ENCODE results near the gene CCR5AS.

Gene CCR5AS

DNA sequence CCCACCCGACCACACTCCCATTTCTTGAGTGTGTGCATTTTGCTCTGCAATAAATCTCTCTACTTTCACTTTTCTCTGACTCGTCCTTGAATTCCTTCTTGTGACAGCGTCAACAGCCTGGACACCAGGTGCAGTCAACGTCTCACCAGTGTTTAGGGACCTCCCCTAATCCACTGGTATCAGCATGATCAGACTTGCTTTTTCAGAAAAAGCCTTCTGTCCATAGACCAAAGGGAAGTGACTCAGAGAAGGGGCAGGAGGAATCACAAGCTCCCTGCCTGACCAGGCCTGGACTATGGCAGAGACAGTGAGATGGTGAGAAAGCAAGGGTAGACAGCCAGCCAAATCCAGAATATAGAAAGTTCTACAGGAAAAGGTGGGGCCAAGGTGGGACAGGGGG is 20.7 kb downstream of the CCR5AS start:
- no peak overlapping the region for H3K27ac Mint-ChIP-seq
- H3K4me1 Mint-ChIP-seq (ENCODE audit: low read depth) = peaks cover 5% of the 10 kb centered on the region
- no peak overlapping the region for H3K4me3 Mint-ChIP-seq (ENCODE audit: low read depth)
- H3K36me3 Mint-ChIP-seq (ENCODE audit: insufficient read depth) = no peaks in the 10 kb centered on the region
- TF ChIP-seq, protein P1, sequence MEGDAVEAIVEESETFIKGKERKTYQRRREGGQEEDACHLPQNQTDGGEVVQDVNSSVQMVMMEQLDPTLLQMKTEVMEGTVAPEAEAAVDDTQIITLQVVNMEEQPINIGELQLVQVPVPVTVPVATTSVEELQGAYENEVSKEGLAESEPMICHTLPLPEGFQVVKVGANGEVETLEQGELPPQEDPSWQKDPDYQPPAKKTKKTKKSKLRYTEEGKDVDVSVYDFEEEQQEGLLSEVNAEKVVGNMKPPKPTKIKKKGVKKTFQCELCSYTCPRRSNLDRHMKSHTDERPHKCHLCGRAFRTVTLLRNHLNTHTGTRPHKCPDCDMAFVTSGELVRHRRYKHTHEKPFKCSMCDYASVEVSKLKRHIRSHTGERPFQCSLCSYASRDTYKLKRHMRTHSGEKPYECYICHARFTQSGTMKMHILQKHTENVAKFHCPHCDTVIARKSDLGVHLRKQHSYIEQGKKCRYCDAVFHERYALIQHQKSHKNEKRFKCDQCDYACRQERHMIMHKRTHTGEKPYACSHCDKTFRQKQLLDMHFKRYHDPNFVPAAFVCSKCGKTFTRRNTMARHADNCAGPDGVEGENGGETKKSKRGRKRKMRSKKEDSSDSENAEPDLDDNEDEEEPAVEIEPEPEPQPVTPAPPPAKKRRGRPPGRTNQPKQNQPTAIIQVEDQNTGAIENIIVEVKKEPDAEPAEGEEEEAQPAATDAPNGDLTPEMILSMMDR (IDR thresholded peaks at IDR 0.05; ENCODE audit: unreplicated experiment) = no peak
- peaks cover 4% of the 10 kb centered on the region for H3K27me3 Mint-ChIP-seq
- no peak for DNase-seq (ENCODE audit: low spot score, unreplicated experiment)
- no peaks in the 10 kb centered on the region for H3K9me3 Mint-ChIP-seq (ENCODE audit: low read depth)

DNA sequence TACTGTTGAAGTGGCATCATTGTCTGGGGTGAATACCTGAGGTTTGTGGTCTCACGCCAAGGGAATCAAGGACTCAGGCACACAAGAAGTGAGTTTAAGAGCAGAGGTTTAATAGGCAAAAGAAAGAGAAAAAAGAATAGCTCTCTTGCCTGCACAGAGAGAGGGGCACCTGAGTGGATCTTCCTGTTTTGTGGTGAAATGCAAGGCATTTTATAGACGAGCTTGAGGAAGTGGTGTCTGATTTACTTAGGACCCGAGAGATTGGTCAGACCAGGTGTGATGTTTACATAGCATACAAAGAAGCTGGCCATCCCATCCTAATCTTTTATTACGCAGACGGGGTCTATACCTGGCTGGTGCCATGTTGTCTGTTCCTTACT is 22.9 kb downstream of the CCR5AS start:
- no peaks in the 10 kb centered on the region for H3K9me3 Mint-ChIP-seq (ENCODE audit: low read depth)

DNA sequence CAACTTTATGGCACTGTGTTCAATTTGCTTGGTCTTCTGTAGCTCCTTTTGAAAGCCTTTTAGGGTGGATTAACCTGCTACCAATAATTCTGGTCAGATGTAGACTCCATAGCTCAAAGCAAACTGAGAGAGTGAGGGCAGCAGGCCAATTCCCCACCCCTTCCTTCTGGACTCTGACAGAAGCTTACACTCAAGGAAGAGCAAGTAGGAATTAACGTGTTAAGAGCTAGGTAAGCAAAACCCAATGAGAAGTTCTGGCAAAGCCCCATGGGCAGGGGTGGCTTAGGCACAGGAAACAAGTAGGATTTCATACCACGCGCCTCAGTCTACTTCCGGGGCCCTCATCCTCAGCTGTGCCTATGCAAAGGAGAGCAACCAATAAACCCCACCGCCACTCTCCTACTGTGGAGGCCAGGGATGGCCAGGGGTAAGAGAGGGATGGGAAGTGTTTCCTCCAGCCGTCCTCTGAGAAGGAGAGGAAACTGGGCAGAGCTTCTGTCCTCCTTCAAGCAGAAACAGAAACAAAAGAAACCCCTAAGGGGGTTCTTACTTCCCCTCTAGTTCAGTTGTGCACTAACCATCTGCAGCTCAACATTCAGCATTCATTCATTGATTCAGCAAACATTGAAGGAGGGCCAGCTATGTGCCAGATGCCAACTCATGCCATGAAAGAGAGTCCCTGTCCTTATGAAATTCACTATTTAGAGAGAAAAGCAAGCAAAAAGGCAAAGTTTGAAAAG is 23.5 kb downstream of the CCR5AS start:
- Mint-ChIP-seq H3K9me3 (ENCODE audit: low read depth) (no peaks in the 10 kb centered on the region), H3K4me1 (ENCODE audit: low read depth) (peaks cover 5% of the 10 kb centered on the region), H3K27me3 (peaks cover 6% of the 10 kb centered on the region), H3K36me3 (ENCODE audit: insufficient read depth) (no peaks in the 10 kb centered on the region), H3K27ac (no peak overlapping the region), H3K4me3 (ENCODE audit: low read depth) (no peak overlapping the region)
- no peak for DNase-seq (ENCODE audit: low spot score, unreplicated experiment)
- TF ChIP-seq, protein P1 (IDR thresholded peaks at IDR 0.05; ENCODE audit: unreplicated experiment) = no peak

More for the DNA sequence above, 22.9 kb downstream of the CCR5AS start:
- Mint-ChIP-seq H3K27ac (no peak overlapping the region), H3K4me3 (ENCODE audit: low read depth) (no peak overlapping the region), H3K36me3 (ENCODE audit: insufficient read depth) (no peaks in the 10 kb centered on the region), H3K27me3 (peaks cover 6% of the 10 kb centered on the region), H3K4me1 (ENCODE audit: low read depth) (peaks cover 5% of the 10 kb centered on the region)
- no peak for DNase-seq (ENCODE audit: low spot score, unreplicated experiment)
- TF ChIP-seq, protein P1 (IDR thresholded peaks at IDR 0.05; ENCODE audit: unreplicated experiment) = no peak

DNA sequence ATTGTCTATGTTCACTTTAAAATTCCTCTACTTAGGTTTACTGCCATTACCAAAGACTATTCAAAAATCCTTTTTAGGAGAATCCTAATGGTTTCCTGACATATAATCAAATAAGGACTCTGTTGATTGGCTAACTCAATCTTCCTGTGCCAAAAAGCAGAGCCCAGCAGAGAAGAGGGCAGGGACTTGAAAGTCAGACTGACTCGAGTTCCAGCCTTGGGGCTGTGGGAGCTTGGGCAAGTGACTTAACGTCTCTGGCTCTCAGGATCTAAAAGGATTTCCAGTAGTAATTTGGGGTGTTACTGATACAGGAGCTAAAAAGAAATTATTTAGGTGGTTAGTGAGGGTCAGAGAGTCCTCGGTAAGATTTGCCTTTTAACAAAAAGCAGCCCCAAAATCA is 25.2 kb downstream of the CCR5AS start:
- H3K27me3 Mint-ChIP-seq = peaks cover 11% of the 10 kb centered on the region
- H3K4me3 Mint-ChIP-seq (ENCODE audit: low read depth) = no peak overlapping the region
- DNase-seq (ENCODE audit: low spot score, unreplicated experiment) = no peak
- H3K36me3 Mint-ChIP-seq (ENCODE audit: insufficient read depth) = no peaks in the 10 kb centered on the region
- TF ChIP-seq, protein P1 (IDR thresholded peaks at IDR 0.05; ENCODE audit: unreplicated experiment) = no peak
- H3K9me3 Mint-ChIP-seq (ENCODE audit: low read depth) = no peaks in the 10 kb centered on the region
- H3K4me1 Mint-ChIP-seq (ENCODE audit: low read depth) = peaks cover 5% of the 10 kb centered on the region
- no peak overlapping the region for H3K27ac Mint-ChIP-seq

DNA sequence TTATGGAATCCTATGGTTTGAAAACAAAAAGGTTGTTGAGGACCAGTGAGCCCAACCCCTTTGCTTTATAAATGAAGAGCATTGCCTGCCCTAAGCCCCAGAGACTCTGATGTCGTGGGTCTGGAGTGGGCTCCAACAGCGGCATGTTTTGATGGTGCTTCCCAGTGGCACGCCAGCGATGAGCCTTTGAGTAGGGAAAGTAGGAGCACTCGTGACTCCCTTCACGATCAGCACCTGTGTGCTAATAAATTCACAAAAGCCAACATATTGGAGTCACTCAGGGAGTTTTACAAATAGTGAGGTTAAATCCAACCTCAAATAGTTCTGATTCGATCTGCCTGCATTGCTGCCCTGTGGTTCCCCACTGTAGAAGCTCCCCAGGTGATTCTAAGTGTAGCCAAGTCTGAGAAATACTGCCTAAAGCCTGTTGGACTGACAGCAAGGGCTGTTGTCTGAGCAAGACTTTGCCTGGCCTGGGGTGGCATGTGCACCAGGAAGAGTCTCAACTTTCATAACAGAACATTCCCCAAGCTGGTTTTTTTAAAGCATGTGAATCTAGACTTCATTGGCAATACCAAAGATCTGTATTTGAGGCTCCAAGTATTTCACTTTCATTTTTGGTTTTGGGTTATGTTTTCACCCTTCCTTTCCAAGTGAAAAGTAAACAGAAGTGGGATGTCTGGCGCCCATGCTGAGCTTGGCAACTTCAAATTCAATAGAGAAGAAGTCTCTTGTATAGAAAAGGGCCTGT is 26.2 kb downstream of the CCR5AS start:
- no peak for DNase-seq (ENCODE audit: low spot score, unreplicated experiment)
- no peaks in the 10 kb centered on the region for H3K9me3 Mint-ChIP-seq (ENCODE audit: low read depth)

More for the DNA sequence above, 26.2 kb downstream of the CCR5AS start:
- H3K4me1 Mint-ChIP-seq (ENCODE audit: low read depth) = peaks cover 5% of the 10 kb centered on the region
- TF ChIP-seq, protein P1 (IDR thresholded peaks at IDR 0.05; ENCODE audit: unreplicated experiment) = no peak
- no peak overlapping the region for H3K4me3 Mint-ChIP-seq (ENCODE audit: low read depth)
- no peak overlapping the region for H3K27ac Mint-ChIP-seq
- peaks cover 15% of the 10 kb centered on the region for H3K27me3 Mint-ChIP-seq
- H3K36me3 Mint-ChIP-seq (ENCODE audit: insufficient read depth) = no peaks in the 10 kb centered on the region

Measured in progenitor cell of endocrine pancreas (in vitro differentiated cells).